Heart right ventricle (tissue), 16 donors: ENCODE results near the gene HRH2. TPM values are rescaled to one million over a fixed set of nuclear protein-coding genes. Genes with fewer than 3 reads are reported as not detected.

Experiments used
- ATAC-seq, 8 donors: fragments of 200-7000 bp; cut with Tn5 transposase; one replicate each; pipeline ENCODE4 v1.9.1; 2020; ENCODE audit warnings: mild to moderate bottlenecking in 8 of 8, moderate library complexity in 8 of 8, moderate number of reproducible peaks in 1 of 8
- DNase-seq, 2 donors: peaks; one replicate each; pipeline ENCODE4 v3.0.0-alpha.2; 2020
- H3K27ac ChIP-seq, 10 donors: fragments of 200-600 bp; sonication (generic) in 2 of 10; one replicate each; pipeline versions ENCODE4 v1.5.0 to v1.8.0; 2020 to 2022; ENCODE audit warnings: mild to moderate bottlenecking in 3 of 10
- H3K27me3 ChIP-seq, 7 donors: fragments of 200-600 bp; one replicate each; pipeline ENCODE4 v1.8.0; 2021 to 2022; ENCODE audit warnings: mild to moderate bottlenecking in 2 of 7
- H3K36me3 ChIP-seq, 9 donors: fragments of 200-600 bp; sonication (generic) in 1 of 9; one replicate each; pipeline versions ENCODE4 v1.5.0 to v1.8.0; 2020 to 2022; ENCODE audit warnings: mild to moderate bottlenecking in 2 of 9
- H3K4me1 ChIP-seq, 9 donors: fragments of 200-600 bp; sonication (generic) in 1 of 9; one replicate each; pipeline versions ENCODE4 v1.5.0 to v1.8.0; 2020 to 2022; ENCODE audit warnings: mild to moderate bottlenecking in 4 of 9
- H3K4me3 ChIP-seq, 10 donors: fragments of 200-600 bp; sonication (generic) in 2 of 10; one replicate each; pipeline versions ENCODE4 v1.5.0 to v1.8.0; 2020 to 2022; ENCODE audit warnings: mild to moderate bottlenecking in 7 of 10, moderate library complexity in 2 of 10
- H3K9me3 ChIP-seq, 11 donors: fragments of 200-600 bp in 10 of 11; sonication (generic) in 2 of 11; one replicate each; pipeline versions ENCODE4 v1.5.0 to v1.8.0; 2013 to 2022; ENCODE audit warnings: mild to moderate bottlenecking in 2 of 11, control low read depth in 1 of 11, moderate library complexity in 1 of 11
- WGBS, 2 donors: extraction: QIAGEN DNeasy Blood & Tissue Kit; methylation state at CpG; one replicate each; pipeline ENCODE4 v1.1.7; 2013; ENCODE audit warnings: inconsistent platforms in 1 of 2; 5-methylcytosine and 5-hydroxymethylcytosine counted together
- intact Hi-C, 10 donors: fragments of 100-400 bp; cut with DNase I; formaldehyde crosslinking; loops; one replicate each; pipeline versions ENCODE4 v1.11.1 to v1.14.2; 2022
- polyA plus RNA-seq, 2 donors: library from polyadenylated mRNA; stranded (reverse); fragments of 200-250 nt; gene quantifications; one replicate each; pipeline ENCODE4 v1.2.3, GENCODE V29; 2013
- total RNA-seq, 10 donors: library from RNA; stranded (reverse); fragmentation: NEBNext Ultra II Directional in 3 of 10; extraction: Animal tissue kit (Norgen Biotek cat#: 25700) in 3 of 10; gene quantifications; one replicate each; pipeline versions ENCODE4 v1.2.1 to v1.2.4, GENCODE V29; 2021 to 2023
- TF ChIP-seq, protein P1 (sequence below), 9 donors: fragments of 200-600 bp; sonication (generic) in 2 of 9; IDR thresholded peaks; one replicate each; pipeline versions ENCODE4 v1.5.0 to v1.8.0; 2021 to 2022; ENCODE audit warnings: antibody characterized with exemption in 9 of 9, mild to moderate bottlenecking in 5 of 9, moderate library complexity in 1 of 9
- donor health status: Arrhythmogenic right ventricular cardiomyopathy.
- donor health status: ischemic (EF 13 %, LVEDD 7.1; RV severe dilation, severe dysfunction).
- donor health status: healthy with polysubstance abuse.
- donor health status: DM: no; HTN: yes; CAD: no.
- donor health status: DM: no; HTN: no; CAD: no.
- donor health status: ischemic (EF 25% LVEDD 6.9; RV normal size, moderate dysfunction).
- donor health status: ischemic (EF 25% LVEDD 5.7; RV mildly dilated, moderate dysfunction).
- donor health status: healthy.
- donor health status: DM: yes; HTN: yes; CAD: no.
- donor health status: Ischemic cardiomyopathy.
- donor health status: ischemic (EF 35%, LVEDD 5.7; RV mildly dilated, moderate dysfunction).
- donor health status: nonischemic (EF 11% LVEDD 7.7; RV severe dilation, severe dysfunction).
- donor health status: DM: yes; HTN: yes; CAD: no.
- donor health status: PGD.
- donor health status: ischemic (EF 29% LVEDD 5.4; RV normal size, mild dysfunction).
- donor health status: nonischemic (EF 23%, LVEDD 6.1; RV moderate dilation, normal function).

Gene HRH2
- total and polyA plus RNA-seq, 12 donors, result 12.2 to 78.7 (median 50.6) TPM

DNA sequence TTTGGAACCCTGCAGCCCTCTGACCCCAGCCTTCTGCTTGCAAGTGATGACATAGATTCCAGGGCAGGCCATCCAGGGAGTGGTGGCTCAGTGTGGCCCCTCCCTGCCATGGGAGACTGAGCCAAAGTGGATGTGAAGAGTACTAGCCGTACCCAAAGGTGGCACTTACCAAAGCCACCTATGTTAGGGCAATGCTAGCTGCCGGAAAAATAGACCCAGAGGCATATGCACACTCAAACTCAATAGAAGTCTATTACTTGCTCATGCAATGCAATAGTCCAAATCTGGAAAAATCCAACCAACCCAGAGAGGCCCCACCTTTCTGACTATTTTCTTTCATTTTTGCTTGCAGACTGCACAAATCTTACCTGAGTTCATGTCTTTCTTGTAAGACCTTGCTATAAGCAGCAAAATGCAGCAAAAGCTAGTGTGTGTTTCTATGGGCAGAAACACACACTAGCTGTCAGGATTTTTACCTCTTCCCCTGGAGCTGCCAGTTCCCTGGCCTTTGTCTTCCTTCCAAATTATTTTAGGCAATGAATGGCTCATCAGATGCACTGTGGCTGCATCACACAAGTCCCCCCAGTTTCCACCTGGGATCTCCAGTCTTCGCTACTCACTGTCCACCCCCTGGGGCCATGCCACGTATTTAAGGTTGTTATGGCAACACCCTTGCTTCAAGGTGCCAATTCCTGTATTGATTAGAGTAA lies 74.0 kb downstream of the HRH2 start:
- intact Hi-C loops, result no loop called here
- Histone ChIP-seq H3K27ac (no peak overlapping the region), H3K4me3 (no peak overlapping the region), H3K36me3 (no peaks in the 10 kb centered on the region), H3K27me3 (peaks cover 0 to 62% (median 42%) of the 10 kb centered on the region in 7 donors), H3K4me1 (peaks cover 0 to 8% (median 0%) of the 10 kb centered on the region in 9 donors), H3K9me3 (peaks cover 0 to 5% (median 0%) of the 10 kb centered on the region in 11 donors)
- no peak for DNase-seq
- TF ChIP-seq, protein P1, sequence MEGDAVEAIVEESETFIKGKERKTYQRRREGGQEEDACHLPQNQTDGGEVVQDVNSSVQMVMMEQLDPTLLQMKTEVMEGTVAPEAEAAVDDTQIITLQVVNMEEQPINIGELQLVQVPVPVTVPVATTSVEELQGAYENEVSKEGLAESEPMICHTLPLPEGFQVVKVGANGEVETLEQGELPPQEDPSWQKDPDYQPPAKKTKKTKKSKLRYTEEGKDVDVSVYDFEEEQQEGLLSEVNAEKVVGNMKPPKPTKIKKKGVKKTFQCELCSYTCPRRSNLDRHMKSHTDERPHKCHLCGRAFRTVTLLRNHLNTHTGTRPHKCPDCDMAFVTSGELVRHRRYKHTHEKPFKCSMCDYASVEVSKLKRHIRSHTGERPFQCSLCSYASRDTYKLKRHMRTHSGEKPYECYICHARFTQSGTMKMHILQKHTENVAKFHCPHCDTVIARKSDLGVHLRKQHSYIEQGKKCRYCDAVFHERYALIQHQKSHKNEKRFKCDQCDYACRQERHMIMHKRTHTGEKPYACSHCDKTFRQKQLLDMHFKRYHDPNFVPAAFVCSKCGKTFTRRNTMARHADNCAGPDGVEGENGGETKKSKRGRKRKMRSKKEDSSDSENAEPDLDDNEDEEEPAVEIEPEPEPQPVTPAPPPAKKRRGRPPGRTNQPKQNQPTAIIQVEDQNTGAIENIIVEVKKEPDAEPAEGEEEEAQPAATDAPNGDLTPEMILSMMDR (IDR thresholded peaks at IDR 0.05), result no peak
- ATAC-seq, result no peak
- 70 to 75% methylated on average over 4 of the region's 4 CpGs for WGBS, 2 donors

DNA sequence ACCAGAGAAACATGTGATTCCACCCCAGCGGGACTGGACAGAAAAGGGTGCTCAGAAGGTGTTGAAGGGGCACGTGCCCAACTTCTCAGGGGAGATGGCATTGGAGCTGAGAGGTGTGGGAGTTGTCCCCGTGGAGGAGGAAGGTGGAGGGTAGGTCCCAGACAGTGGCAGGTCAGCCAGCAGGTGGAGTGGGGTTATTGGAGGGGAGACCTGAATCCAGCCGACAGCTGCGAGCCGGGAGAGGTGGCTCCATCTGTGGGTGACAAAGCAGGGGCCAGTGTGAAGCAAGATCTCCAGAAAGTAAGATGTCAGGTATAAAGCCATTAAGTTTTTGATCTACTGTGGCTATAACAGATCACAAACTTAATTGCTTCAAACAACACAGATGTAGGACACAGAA lies 75.1 kb downstream of the HRH2 start:
- Histone ChIP-seq H3K9me3 (peaks cover 0 to 5% (median 0%) of the 10 kb centered on the region in 11 donors), H3K4me1 (peaks cover 0 to 8% (median 0%) of the 10 kb centered on the region in 9 donors), H3K27me3 (peaks cover 0 to 67% (median 50%) of the 10 kb centered on the region in 7 donors), H3K36me3 (no peaks in the 10 kb centered on the region), H3K27ac (no peak overlapping the region), H3K4me3 (no peak overlapping the region)
- 75 to 77% methylated on average over 6 of the region's 6 CpGs for WGBS, 2 donors
- DNase-seq, result no peak
- TF ChIP-seq, protein P1 (IDR thresholded peaks at IDR 0.05), result no peak
- no peak for ATAC-seq
- intact Hi-C loops, result no loop called here

DNA sequence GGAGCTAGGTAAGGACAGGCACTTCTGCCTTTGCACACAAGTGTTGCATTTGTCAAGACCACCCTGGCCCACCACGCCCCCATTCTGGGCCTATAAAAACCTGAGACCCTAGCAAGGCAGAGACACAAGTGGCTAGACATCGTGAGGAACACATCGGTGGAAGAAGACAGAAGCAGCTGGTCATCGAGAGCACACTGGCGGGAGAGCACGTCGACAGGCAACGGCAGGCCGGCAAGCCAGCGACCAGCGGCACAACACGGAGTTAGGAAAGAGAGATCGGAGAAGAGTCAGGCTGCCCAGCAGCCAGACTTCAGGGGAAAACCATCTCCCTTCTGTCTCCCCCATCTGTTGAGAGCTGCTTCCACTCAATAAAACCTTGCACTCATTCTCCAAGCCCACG lies 76.1 kb downstream of the HRH2 start:
- Histone ChIP-seq H3K36me3 (no peaks in the 10 kb centered on the region), H3K27me3 (peaks cover 0 to 66% (median 52%) of the 10 kb centered on the region in 7 donors), H3K4me3 (no peak overlapping the region), H3K9me3 (peaks cover 0 to 5% (median 0%) of the 10 kb centered on the region in 11 donors), H3K4me1 (peaks cover 0 to 7% (median 0%) of the 10 kb centered on the region in 9 donors), H3K27ac (no peak overlapping the region)
- no peak for ATAC-seq
- TF ChIP-seq, protein P1 (IDR thresholded peaks at IDR 0.05), result no peak
- 87 to 91% methylated on average over 14 of the region's 14 CpGs for WGBS, 2 donors
- intact Hi-C loops, result no loop called here
- DNase-seq, result no peak

DNA sequence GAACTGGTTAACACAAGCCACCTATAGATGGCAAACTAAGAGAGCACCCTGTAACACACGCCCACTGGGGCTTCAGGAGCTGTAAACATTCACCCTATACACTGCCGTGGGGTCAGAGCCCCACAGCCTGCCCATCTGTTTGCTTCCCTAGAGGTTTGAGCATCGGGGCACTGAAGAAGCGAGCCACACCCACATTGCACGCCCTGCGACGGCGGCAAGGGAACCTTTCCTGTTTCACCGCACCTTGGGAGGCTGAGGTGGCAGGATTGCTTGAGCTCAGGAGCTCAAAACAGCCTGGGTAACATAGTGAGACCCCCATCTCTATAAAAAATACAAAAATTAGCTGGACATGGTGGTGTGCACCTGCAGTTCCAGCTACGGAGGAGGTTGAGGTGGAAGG lies 76.6 kb downstream of the HRH2 start:
- H3K9me3 ChIP-seq, result peaks cover 0 to 5% (median 0%) of the 10 kb centered on the region in 11 donors
- peaks cover 0 to 66% (median 47%) of the 10 kb centered on the region in 7 donors for H3K27me3 ChIP-seq
- TF ChIP-seq, protein P1 (IDR thresholded peaks at IDR 0.05), result no peak
- H3K27ac ChIP-seq, result no peak overlapping the region
- H3K4me1 ChIP-seq, result peaks cover 0 to 4% (median 0%) of the 10 kb centered on the region in 9 donors
- 77 to 85% methylated on average over 10 of the region's 10 CpGs for WGBS, 2 donors
- no peak for ATAC-seq
- no peak for DNase-seq
- intact Hi-C loops, result no loop called here
- no peak overlapping the region for H3K4me3 ChIP-seq
- H3K36me3 ChIP-seq, result no peaks in the 10 kb centered on the region
